GM12864 (cell line): ENCODE measurements around the gene ANKRD18A.
"Not testable (repeated sequence)": the region's sequence is repeated elsewhere in the genome, so short reads cannot be mapped to it uniquely, and the experiment has no call there.

ENCODE experiments used
- DNase-seq: peaks from one replicate; pipeline ENCODE4 v3.0.0-alpha.2; 2011; ENCODE audit warnings: low read depth
- H3K4me3 ChIP-seq: 2 replicates; pipeline ENCODE4 v1.5.1; 2011; ENCODE audit warnings: mild to moderate bottlenecking, low read depth, low read length, control low read depth
- TF ChIP-seq, protein P1 (sequence below): IDR thresholded peaks from 2 replicates; pipeline ENCODE4 v1.5.1; 2011; ENCODE audit warnings: low read depth, mild to moderate bottlenecking, moderate library complexity, low read length, control low read depth, inconsistent platforms; ENCODE audit errors: missing control alignments

Gene ANKRD18A

DNA sequence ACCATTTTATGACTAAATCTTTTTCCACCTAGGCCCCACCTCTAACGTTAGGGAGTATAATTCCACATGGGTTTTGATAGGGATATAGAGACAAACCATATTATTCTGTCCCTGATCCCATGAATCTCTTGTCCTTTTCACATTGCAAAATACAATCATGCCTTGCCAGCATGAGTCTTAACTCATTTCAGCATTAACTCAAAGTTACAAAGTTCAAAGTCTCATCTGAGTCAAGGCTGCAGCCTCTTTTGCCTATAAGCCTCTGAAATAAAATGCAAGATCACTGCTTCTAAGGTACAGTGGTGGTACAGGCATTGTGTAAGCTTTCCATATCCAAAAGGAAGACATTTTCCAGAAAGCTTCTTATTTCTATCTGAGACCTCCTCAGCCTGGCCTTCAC, 54.3 kb downstream of the ANKRD18A start:
- DNase-seq, H3K4me3 ChIP-seq: not testable (repeated sequence)

DNA sequence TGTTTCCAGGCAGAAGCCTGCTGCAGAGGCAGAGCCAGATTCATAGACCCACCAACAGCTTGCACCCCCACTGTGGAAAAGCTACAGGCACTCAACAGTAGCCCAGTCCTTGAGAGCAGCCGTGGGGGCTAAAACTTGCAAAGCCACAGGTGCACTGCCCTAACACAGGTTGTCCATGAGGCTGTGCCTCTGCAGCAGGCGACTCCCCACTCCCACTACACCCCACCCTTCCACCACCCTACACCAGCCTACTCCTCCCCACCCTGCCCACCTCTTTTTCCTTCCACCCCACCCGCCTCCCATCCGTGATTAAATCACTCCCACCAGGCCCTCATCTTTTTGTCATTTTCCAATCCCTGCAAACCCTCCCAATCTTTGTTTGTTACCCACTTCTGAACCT, 55.2 kb downstream of the ANKRD18A start:
- not testable (repeated sequence) for DNase-seq, H3K4me3 ChIP-seq

DNA sequence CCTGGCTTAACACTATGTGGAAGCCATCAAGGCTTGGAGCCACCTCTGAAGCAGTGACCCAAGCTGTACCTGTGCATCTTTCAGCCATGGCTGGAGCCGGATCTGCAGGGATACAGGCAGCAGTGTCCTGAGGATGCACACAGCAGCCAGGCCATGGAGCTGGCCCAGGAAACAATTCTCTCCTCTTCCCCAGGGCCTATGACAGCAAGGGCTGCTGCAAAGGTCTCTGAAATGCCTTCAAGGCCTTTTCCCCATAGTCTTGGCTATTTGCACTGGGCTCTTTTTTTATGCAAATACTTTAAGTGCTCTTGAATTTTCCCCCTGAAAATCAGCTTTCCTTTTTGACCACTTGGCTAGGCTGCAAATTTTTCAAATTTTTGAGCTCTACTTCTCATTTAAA, 56.5 kb downstream of the ANKRD18A start:
- not testable (repeated sequence) for DNase-seq, H3K4me3 ChIP-seq

DNA sequence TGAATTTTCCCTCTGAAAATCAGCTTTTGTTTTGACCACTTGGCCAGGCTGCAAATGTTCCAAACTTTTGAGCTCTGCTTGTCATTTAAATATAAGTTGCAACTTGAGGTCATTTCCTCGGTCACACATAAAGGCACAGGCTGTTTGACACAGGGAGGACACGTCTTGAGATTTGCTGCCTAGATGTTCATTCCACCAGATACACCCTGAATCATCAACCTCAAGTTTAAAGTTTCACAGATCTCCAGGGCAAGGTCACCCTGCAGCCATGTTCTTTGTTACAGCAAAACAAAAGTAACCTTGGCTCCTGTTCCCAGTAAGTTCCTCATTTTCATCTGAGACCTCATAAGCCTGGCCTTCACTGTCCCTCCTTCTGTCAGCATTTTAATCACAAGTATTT, 59.3 kb downstream of the ANKRD18A start:
- not testable (repeated sequence) for H3K4me3 ChIP-seq, DNase-seq

DNA sequence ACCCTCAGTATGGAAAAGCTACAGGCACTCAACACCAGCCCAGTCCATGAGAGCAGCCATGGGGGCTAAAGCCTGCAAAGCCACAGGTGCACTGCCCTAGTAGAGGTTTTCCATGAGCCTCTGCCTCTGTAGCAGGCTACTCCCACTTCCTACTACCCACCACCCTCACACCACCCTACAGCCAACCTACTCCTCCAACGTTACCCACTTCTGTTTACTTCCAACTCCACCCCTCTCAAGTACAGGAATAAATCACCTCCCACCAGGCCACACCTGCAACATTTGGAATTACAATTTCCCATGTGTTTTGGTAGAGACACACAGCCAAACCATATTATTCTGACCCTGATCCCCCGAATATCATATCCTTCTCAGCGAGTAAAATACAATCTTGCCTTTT, 61.2 kb downstream of the ANKRD18A start:
- H3K4me3 ChIP-seq, DNase-seq: not testable (repeated sequence)

DNA sequence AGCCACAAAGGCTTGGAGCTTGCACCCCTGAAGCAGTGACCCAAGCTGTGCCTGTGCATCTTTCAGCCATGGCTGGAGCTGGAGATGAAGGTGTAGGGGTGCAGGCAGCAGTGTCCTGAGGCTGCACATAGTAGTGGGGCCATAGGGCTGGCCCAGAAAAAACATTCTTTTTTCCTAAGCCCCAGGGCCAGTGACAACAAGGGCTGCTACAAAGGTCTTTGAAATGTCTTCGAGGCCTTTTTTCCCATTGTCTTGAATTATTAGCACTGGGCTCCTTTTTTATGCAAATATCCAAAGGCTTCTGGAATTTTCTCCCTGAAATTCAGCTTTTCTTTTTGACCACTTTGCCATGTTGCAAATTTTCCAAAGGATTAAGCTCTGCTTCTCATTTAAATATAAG, 62.6 kb downstream of the ANKRD18A start:
- not testable (repeated sequence) for DNase-seq, H3K4me3 ChIP-seq

DNA sequence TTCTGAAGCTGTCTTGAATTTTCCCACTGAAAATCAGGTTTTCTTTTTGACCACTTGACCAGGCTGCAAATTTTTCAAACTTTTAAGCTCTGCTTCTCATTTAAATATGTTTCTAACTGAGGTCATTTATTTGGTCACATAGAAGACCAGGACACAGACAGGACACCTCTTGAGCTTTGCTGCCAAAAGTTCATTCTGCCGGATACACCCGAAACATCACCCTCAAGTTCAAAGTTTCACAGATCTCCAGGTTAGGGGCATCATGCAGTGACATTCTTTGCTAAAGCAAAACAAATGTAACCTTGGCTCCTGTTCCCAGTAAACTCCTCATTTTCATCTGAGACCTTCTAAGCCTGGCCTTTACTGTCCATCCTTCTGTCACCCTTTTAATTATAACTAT, 65.4 kb downstream of the ANKRD18A start:
- not testable (repeated sequence) for H3K4me3 ChIP-seq, DNase-seq

DNA sequence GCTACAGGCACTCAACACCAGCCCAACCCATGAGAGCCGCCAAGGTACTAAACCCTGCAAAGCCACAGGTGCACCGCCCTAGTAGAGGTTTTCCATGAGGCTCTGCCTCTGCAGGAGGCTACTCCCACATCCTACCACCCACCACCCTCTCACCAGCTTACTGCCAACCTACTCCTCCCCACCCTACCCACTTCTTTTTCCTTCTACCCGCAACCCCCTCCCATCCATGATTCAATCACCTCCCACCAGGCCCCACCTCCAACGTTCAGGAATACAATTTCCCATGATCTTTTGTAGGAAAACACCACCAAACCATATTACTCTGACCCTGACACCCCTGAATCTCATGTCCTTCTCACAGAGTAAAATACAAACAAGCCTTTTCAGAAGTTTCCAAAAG, 67.4 kb downstream of the ANKRD18A start:
- DNase-seq, H3K4me3 ChIP-seq: not testable (repeated sequence)

DNA sequence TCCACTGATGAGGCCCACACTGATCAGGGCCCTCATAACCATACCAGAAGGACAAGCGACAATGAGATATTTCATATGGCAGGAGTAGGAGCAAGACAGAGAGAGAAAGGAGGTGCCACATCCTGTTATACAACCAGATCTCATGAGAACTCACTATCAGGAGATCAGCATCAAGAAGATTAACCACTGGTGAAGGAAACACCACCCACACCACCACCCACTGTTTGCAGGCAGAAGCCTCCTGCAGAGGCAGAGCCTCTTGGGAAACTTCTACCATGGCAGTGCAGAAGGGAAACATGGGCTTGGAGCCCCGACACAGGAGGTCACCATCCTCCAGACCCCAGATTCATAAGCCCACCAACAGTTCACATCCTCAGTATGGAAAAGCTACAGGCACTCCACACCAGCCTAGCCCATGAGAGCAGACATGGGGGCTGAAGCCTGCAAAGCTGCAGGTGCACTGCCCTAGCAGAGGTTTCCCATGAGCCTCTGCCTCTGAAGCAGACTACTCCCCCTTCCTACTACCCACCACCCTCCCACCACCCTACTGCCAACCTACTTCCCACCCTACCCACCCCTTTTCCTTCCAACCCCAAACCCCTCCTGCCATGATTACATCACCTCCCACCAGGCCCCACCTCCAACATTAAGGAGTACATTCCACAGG, 73.8 kb downstream of the ANKRD18A start:
- not testable (repeated sequence) for DNase-seq

DNA sequence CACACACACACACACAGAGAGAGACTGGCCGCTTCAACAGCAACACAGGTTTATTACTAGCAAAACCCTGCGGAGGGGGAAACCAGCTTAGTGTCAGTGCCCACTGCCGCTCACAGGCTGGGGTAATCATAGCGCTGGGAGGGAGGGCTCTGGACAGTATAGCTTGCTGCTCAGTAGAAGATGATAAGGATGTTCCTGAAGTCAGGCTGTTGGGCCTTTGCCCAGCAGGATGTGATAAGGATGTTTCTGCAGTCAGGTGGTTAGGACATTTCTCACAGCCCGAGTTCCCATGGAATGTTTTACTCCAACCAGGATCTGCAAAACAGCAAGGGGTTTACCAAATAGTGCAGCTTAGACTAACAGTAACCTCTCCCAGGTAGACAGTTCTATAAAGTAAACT, 79.9 kb downstream of the ANKRD18A start:
- H3K4me3 ChIP-seq, DNase-seq: not testable (repeated sequence)

More for the DNA sequence above, 73.8 kb downstream of the ANKRD18A start:
- not testable (repeated sequence) for H3K4me3 ChIP-seq

DNA sequence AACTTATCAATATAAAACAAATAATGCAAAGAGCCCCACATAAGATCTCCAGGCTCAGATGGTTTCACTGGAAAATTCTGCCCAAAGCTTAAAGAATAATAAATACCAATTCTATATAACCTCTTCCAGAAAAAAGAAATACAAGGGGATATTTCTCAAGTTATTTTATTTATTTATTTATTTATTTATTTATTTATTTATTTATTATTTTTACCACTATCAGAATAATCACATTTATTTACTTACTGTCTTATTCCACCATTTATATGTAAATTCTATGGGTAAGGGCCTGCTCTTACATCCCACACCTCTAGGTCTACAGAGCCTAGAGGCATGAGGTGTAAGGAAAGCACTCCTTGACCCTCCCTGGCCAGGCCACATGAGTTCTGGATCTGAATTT, 91.1 kb downstream of the ANKRD18A start:
- TF ChIP-seq, protein P1, sequence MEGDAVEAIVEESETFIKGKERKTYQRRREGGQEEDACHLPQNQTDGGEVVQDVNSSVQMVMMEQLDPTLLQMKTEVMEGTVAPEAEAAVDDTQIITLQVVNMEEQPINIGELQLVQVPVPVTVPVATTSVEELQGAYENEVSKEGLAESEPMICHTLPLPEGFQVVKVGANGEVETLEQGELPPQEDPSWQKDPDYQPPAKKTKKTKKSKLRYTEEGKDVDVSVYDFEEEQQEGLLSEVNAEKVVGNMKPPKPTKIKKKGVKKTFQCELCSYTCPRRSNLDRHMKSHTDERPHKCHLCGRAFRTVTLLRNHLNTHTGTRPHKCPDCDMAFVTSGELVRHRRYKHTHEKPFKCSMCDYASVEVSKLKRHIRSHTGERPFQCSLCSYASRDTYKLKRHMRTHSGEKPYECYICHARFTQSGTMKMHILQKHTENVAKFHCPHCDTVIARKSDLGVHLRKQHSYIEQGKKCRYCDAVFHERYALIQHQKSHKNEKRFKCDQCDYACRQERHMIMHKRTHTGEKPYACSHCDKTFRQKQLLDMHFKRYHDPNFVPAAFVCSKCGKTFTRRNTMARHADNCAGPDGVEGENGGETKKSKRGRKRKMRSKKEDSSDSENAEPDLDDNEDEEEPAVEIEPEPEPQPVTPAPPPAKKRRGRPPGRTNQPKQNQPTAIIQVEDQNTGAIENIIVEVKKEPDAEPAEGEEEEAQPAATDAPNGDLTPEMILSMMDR, result no peak
- no peak overlapping the region for H3K4me3 ChIP-seq
- DNase-seq, result no peak

DNA sequence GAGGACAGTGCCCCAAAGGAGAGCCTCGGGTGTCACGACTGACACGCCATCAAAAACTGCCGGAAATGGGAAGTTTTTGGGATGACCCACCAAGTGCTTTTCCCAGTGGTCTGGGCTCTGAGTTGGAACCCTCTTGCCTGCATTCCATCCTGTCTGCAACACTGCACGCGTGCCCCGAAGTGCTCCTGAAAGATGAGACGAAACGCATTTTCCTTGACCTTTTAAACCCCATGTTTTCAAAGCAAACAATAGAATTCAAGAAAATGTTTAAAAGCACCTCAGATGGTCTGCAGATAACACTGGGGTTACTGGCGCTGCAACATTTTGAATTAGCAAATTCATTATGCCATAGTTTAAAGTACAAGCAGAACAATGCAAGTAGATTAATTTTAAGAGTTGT, 92.9 kb downstream of the ANKRD18A start:
- TF ChIP-seq, protein P1, result no peak
- H3K4me3 ChIP-seq, result no peak overlapping the region
- DNase-seq, result no peak

DNA sequence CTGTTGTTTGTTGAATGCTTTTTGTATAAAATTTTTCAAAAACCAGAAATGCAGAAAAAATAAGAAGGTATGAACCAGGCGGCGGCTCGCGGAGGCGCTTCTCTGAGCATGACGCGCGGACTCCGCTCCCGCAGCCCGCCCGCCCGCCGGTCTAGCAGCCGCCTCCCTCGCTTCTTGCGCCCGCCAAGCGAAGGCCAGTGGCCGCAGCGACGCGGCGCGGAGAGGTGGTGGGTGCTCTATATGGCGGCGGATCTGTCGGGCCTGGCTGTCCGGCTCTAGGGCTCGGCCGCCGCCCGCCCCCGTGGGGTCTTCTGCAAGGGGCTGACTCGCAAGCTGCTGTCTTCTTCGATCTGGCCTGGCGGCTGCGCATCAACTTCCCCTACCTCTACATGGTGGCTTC, 93.8 kb downstream of the ANKRD18A start:
- TF ChIP-seq, protein P1, result no peak
- no peak overlapping the region for H3K4me3 ChIP-seq
- no peak for DNase-seq
